Kidney capillary endothelial cell (primary cell): Measurements from ENCODE around the gene ADCY5.

Source experiments
- DNase-seq: peaks from one replicate; pipeline ENCODE4 v3.0.0-alpha.2; 2018; ENCODE audit warnings: low spot score

ADCY5 gene

DNA sequence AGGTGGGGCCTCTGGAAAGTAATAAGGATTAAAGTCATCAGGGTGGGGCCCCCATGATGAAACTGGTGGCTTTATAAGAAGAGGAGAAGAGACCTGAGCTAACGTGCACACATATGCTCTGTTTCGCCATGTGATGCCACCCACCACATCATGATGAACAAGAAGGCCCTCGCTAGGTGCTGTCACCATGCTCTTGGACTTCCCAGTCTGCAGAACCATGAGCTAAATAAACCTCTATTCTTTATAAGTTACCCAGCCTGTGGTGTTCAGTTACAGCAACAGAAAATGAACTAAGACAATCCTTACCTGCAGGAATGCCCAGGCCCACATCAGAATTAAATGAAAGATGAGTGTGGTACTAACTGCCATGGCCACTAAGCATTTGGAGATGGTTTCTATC, 79.8 kb downstream of the ADCY5 start:
- DNase-seq: no peak

DNA sequence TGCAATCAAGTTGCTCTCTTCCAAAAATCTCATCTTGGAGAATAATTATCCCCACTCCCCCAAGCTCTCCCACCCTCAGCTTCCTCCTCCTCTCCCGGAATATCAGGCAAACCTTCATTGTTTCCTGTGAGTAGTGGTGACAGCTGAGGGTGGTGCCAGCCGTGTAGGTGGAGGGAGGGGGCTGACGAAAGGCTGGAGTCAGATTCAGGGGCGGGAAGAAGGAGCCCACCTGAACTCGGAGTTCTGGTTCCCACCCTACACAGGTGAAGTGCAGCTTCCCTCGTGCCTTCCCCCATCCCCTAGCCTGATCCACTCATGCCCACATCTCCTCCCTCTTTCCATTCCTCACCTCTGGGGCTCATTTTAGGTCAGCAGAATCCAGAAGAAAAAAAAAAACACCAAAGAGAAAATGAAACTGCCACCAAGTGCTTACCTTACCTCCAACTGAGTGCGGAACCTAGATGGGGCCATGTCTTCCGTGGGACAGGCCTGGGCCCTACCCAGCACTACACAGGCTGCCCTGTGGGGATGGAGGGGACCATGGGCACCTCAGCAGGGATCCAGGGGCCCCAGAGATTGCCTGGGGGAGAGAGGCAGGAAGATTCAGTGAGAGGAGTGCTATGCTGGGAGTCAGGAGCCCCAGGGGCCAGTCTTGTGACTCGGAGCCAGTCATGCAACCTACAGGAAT, 81.3 kb downstream of the ADCY5 start:
- DNase-seq: no peak

DNA sequence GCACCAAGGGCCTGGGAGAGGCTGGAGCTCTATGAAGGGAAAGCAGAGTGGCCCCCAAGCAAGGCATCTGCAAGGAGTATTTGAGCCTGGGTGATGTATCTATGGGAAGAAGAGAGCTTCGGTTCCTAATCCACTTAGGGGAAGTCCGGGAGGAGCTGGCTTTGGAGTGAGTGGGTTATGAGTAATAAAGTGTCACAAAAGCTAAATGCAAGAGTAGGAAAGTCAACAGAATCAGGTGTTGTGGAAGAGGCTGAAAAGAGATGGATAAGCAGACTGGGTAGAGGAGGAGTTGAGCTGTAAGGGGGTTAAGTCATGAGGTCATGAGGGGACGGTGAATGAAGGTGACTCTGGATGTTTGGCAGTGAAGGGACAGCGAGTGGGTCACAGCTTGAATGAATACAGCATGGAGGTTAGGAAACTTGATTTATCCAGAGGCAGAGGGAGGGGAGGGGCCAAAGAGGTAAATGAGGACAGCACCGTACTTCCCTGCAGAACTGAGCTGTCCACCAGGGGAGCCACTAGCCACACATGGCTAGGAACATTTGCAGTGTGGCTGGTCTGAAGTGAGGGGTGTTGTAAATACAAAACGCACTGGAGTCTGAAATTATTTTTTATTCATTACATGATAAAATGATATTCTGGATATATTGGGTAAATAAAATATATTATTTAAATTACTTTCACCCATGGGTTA, 83.3 kb downstream of the ADCY5 start:
- DNase-seq: no peak

DNA sequence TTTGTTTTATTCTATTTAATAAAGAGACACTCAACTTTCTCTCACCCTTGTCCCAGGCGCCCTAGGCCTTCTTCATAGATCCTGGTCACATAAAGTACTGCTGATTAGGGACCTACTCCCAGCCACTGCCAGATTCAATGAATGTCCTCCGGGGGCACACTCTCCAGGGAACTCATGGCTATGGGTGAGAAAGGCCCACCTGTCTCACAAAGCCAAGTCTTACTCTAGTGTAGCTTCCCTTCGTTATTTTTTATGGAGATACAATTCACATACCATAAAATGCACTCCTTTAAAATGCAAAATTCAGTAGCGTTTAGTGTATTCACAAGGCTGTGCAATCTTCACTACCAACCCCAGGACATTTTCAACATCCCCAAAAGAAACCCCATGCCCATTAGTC, 87.8 kb downstream of the ADCY5 start:
- DNase-seq: no peak

DNA sequence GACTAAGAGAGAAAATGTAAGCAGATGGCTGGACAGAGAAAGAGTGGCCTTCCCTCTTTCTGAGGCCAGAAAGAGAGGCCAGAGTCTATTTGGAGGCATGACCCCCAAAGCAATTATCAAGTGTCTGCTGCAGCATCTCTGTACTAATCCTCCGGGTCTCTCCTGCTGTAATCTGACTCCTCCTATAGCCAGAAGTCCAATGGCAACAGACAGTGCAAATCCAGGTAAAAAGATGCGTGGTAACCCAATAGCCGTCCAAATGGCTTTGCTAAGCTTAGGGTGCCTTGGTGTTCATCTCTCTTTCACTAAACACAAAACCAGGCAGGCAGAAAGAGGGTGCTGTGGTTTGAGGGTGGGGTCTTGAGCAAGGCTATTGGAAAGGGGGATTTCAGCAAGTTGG, 91.6 kb downstream of the ADCY5 start:
- no peak for DNase-seq

DNA sequence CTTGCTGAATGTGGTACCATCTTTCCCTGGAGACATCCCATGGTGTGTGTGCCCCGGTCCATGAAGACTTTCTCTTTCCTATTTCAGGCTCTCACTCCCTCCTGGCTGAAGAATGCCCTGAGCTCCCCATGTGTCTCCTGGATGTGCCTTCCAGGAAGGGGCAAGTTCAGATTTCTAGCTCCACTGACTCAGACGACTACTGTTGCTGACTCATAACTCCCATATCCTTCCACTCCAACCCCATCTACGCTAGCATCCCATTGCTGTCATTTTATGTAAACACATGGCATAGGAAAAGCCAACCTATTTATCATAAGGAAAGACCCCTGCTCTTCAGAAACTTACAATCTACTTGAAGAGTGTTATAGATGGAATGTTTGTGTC, 95.0 kb downstream of the ADCY5 start:
- DNase-seq: peak; percentile 46

DNA sequence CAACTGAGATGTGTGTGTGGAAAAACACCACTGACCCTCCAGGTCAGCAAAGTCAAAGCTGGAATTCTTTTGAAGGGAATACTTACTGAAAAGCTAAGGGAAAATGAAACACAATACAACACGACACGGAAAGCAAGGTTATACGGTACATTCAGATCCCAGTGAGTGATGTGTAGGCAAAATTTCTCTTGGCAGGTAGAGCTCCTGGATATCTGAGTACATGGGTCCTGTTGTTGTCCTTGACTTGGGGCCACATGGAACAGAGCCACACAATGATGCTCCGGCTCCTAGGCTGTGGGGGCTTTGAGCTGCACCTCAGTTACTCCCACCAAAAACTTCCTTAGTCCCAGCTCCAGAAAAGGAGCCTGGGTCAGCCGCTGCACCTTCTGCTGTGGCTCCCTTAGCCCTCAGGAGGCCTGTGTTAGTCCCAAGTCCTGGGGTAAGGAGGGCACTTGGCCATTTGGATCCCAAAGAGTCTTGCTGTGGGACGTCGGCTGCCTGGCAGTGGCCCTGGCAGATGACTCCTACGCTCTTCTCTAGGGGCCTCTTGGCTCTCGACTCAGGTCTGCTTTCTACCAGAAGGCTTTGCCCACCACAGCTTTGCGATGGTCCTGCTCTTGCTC, 95.6 kb downstream of the ADCY5 start:
- DNase-seq: no peak

DNA sequence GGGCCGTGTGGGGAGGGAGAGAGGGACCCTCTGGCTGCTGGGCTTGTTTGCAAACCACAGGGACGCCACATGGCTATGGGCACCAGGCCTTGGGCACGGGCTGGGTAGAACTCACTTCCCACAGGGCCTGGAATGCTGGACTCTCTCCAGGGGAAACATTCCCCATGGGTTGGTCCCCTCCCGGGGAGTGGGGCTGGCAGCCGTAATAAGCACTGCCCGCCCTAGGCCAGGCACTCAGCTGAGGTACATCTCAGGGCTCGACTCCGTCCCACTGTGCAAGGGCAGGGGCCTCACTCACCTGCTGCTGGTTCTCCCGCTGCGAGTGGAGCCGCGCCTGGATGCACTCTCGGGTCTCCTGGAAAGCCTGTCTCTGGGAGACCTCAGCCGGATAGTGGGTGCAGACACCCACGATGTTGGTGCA, 96.7 kb downstream of the ADCY5 start:
- DNase-seq: no peak

DNA sequence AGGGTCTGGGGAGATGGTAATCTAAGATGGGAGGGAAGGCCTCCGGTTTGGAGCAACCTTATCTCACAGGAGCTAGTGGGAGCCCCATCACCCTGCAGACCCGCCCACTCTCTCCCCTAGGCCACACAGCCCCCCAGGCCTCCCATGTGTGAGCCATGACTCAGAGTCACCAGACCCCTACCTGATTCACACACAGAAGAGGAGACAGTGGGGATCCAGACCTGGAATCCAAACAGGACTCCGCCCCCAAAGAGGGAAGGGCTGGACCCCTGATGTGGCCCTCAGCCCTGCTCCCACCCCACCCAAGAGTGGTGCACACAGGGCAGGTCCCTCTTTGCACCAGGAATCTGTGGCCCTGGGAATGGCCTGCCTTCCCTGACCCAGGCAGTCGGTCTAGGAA, 97.4 kb downstream of the ADCY5 start:
- DNase-seq: no peak

DNA sequence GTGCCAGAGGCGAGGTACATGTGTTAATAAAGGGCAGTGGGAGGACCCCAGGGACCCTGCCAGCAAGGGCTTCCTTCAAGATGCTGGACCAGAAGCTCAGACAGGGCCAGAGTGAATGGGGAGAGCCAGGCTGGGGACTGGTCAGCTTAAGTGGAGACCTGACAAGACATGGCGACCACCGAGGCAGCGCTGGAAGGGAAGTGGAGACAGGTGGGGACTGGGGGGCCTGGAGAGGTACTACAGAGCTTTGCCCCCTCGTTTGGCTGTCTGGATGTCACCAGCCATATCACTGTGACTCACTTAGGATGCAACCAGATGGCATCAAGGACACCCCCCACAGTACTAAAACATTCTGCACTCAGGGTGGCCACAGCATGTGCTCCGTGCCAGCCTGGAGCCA, 97.9 kb downstream of the ADCY5 start:
- no peak for DNase-seq

DNA sequence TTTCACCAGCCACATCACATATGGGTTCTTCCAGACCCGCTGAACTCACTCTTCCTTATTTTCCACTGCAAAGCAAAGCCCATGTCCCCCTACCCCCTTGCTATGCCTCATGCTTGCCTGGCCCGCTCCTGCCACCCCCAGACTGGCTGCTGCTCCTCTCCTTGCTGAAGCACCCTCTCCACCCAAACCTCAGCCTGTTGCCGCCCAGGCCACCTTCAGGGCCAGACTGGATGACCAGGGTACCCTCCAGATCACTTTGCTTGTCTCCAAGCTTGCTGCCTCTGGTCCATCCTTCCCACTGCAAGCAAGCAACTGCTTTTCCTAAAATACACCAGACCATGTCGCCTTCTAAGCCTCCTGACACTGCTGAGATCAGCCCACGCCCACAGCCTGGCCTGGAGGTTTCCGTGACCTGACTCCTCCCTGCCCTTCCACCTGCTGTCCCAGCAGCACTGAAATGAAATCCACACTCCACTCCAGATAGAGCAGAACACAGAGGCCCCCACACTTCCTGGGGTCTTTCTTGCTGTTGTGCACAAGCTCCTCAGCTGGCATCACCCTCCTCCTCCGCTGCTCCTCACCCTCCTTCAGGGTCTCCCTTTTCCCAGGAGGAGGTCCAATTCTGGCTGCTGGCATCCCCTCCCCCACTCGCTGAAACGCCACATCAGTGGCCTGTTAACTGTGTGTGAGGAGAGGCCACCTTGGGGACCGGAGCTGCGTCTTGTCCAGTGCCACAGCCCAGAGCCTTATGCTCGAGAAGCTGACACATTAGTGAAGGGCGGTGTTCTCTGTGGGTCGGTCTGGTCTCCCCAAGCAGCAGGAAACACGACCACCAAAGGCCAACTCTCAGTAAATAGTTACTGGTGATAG, 99.1 kb downstream of the ADCY5 start:
- no peak for DNase-seq

DNA sequence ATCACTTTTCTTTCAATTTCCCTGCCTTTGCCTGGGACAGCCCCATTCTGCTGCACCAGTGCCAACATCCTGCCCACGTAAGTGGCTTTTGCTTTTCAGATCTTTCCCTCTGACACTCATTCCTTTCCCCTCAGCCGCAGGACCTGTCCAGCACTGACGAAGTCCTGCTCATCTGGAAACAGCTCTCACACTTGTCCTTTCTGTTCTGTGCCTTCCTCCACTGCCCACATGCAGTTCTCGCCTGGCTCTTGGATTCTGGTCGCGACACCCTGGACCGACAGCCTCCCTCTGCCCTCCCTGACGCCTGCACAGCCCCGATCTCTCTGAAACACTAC, 99.7 kb downstream of the ADCY5 start:
- DNase-seq: no peak

DNA sequence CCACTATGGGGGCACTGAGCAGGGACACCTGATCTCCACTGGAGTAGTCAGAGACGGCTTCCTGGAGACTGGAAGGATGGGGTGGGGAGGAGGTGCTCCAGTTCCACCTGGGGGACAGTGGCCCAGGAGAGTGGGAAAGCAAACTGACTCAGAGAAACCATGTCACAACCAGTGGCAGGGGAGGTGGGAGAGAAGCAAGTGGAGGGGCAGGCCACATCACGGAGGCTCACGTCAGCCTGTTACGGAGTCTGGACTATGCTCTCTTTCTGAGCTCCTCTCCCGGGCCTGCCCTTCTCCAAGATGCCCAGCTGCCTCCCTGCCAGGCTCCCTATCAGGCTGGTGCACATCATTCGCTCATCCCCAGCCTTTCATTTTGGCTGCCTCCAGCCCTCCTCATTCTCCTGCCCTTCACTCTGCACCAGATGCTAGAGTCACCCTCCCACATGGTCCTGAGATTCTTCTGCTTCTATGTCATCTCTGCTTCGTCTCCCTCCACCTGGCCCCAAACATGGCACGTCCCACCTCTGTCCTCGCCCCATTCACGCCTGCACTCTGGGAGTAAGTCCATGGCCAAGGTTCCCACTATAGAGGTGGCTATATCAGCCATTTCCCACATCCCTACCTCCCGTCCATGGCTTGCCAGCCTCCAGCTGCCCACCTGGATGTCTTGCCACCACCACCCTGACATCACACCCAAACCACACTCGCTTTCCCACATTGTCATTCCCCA, 100.3 kb downstream of the ADCY5 start:
- DNase-seq: no peak

DNA sequence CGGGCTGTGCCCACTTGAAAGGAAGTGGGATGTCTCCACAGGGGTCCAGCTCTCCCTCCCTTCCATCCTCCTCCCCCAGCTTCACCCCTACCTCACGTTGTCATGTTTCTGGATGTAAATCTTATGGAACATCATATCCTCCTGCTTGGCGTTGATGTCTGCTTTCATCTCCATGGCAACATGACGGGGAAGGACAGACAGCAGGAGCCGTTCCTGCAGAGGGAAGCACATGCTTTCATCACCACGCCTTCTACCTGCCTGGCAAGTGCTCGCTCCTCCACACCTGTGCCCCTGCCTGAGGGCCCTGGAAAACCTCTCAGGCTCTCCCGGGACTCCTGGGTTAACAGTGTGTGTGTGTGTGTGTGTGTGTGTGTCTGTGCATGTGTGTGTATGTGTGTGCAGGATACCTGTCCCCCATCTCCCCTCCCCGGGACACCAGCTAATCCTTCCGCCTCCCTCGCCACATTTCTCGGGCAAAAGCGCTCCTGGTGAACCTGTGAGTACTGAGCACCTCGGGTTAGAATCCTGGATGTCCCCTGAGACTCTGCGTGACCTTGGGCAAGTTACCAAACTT, 101.1 kb downstream of the ADCY5 start:
- DNase-seq: no peak

DNA sequence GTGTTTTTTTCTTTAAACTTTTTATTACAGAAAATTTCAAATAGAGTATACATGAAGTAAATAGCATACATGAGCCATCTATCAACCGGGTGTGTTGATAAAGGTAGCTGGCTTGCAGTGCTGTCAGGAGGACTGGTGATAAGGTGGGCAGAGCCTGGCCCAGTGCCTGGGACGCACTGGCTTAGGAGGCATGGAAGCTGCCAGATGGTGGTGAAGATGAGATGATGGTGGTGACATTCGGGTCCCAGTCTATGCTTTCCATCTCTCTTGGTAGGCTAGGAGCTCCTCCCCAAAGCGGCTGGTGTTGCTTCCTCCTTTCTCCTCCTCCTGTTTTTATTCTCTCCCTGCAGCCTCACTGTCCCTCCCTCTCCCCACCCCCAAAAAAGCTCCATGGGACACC, 101.7 kb downstream of the ADCY5 start:
- DNase-seq: no peak

DNA sequence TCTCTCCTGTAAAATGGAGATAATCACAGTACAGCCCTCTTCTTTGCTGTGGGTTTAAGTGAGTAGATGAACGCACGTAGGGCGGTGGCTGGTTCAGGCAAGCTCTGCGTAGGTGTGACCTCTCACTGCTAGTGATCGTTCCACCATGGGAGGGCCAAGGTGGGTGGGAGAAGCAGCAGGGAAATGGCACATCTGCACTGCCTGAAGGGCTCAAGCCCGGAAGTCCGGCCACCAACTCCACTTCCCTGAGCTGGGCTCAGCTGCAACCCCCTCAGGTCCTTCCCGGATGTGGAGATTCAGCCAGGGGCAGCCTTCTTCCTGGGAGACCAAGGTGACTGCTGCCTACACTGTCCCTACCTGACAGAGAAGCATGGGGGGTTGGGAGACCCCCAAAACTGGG, 102.9 kb downstream of the ADCY5 start:
- no peak for DNase-seq

DNA sequence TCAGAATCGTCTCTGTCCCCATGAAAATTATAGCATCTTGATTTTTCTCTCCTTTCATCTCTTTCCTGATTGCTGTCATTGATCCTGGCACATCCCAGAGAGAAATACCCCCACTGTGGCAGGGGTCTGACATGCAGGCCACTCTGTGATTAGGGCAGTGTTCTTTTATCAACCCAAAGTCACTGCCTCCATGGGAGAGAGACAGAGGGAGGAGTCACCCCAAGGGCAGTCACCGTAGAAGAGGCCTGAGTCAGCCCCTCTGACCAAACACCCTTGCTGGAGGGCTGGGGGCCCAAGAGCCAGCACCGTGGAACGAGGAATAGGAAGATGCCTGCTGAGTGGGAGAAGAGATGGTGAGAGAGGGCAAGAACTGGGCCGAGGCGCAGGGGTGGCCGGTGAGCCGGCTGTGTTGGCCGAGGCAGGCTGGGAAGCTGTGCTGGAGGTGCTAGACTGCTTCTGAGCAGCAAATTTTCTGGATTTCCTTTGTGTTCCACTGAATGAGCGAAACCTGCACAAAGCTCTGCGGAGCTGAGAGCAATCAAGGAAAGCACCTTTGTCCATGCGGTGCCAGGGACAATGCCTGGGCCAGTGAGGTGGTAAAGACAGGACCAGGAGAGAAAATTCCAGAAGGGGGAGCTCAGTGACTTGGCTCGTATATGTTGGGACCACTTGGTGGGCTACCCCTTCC, 103.8 kb downstream of the ADCY5 start:
- no peak for DNase-seq

DNA sequence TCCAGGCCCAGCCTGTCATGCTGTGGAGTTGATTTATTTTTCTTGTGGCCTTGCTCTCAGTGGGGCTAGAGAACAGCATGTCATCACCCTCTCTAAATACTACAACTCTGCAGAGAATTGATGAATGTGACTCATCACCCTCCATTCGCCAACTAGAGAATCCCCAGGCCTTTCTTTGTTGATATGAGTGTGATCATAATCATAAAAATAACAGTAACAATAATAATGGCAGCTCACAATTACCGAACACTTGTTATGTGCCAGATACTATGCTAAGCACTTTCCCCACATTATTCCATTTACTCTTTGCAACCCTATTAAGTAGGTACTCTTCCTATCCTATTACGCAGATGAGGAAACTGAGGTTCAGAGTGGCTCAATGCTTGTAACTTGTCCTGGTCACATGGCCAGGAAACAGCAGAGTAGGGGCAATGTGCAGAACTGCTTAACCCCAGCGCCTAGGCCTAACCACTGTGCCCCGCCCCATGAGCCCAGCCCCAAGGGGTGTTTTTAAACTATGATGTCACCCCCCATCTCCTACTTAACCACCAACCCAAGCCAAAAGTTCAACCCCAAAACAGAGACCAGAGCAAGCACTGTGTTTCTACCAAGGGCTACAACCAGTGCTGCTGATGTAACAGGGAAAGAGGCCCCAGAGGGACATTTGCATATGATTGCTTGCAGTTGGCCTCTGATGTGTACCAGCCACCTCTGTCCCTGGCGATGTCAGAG, 104.5 kb downstream of the ADCY5 start:
- no peak for DNase-seq

DNA sequence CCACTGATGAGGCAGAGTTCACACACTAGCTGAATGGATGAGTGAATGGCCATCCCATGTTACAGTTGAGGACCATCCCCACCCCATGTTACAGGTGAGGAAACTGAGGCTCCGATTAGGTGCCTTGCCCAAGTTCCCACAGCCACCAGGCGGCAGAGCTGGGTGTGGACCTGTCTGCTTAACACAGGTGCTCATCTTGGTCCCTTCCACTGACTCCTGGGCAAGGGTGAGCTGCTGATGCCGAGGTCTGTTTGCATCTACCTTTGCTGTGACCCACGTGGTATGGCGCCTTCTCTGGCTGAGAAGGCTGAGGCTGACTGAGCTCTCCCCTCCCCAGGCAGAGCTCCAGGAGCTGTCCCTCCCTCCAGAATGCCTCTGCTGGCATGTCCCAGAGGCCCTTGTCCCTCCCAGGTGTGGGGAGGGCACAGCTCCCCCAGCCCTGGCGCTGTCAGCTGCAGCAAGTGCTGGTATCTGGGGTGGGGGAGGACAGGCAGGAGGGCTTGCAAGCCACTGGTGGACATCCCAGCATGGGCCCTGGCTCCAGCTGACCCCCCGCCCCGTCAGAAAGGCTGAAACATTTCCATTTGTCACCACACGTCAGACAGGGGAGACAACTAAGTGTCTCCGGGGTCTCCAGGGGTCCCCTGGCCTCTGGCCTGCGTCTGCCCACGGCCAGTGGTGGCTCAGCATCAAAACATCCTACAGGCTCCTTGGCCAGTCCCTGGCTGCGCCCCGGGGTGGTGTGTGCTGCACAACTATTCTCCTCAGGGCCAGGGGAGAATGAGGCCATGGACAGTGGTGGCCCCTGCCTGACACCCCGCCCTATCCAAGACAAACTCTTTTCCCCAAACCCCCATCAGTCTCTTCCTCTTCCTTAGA, 105.4 kb downstream of the ADCY5 start:
- DNase-seq: no peak
